DMS114 treated with DMSO at 0.1 percent for 48 hours (cell line): ENCODE measurements around the gene SNAPC4.

Source experiments
- DNase-seq: peaks from one replicate; lab custom pipeline; 2025; ENCODE audit not compliant: unreplicated experiment; lab: John Stamatoyannopoulos, UW

Gene SNAPC4

DNA sequence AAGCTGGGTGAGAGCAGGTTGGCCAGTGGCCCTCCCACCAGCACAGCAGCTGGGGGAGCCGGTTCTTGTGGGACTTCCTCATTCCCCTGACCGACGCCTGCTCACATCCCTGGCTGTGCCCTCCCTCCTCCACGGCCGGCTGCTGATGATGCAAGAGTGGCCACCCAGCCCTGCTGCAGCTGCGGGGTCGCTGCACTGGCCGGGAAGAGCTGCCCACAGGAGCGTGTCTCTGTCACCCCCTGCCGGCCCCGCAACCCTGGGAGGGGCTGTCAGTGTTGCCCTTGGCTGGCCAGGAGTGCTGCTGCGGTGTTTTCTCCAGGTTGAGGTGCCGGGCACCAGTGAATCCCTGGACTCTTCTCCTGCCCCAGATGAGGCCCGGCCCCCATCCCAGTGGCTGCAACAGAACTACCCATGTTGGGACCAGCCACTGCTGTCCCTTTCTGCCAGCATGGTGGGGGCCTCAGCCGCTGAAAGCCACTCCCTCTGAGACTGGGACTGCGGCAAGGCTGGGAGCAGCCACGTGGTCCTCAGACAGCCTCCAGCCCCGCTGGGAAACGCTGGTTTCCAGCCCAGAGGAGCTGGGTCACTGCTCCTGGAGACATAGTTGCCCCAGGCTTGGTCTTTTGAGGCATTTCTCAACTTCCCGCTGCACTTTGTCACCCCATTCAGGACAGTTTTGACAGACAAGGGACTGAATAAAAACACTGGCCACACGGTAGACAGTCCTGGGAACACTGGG, 27.2 kb downstream of the SNAPC4 start:
- DNase-seq, result no peak

DNA sequence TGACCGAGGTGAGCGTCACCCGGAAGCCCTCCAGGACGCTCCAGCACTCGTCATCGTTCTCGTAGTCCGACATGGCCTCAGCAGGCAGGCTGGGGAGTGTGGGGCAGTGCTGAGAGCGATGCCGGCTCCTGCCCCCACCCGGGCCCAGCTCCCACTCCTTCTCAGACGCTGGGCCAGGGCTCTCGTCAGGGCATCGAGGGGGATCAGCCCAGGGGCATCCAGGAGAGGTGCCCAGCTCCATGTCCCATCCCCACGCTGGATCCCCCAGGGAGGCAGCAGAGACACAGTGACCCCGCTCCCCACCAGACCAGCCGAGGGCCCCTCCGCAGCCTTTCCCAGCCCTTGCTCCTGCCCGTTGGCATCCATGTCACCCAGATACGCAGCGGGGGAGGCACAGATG, 28.0 kb downstream of the SNAPC4 start:
- no peak for DNase-seq

DNA sequence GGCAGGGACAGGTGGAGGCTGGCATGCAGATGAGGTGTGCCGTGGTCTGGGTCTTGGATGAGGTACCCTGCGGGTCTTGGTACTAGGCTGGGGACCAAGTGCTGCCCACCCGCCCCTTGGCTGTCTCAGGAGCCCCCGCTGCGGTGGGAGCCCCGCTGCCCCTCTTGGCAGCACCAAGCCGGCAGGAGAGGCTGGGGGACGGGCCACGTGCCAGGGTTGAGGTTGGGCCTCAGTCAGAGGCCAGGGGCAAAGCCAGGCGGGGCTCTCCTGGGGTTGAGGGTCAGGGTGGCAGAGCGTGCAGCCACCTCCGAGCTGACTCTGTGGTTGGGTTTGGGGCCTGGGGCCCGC, 28.5 kb downstream of the SNAPC4 start:
- no peak for DNase-seq

DNA sequence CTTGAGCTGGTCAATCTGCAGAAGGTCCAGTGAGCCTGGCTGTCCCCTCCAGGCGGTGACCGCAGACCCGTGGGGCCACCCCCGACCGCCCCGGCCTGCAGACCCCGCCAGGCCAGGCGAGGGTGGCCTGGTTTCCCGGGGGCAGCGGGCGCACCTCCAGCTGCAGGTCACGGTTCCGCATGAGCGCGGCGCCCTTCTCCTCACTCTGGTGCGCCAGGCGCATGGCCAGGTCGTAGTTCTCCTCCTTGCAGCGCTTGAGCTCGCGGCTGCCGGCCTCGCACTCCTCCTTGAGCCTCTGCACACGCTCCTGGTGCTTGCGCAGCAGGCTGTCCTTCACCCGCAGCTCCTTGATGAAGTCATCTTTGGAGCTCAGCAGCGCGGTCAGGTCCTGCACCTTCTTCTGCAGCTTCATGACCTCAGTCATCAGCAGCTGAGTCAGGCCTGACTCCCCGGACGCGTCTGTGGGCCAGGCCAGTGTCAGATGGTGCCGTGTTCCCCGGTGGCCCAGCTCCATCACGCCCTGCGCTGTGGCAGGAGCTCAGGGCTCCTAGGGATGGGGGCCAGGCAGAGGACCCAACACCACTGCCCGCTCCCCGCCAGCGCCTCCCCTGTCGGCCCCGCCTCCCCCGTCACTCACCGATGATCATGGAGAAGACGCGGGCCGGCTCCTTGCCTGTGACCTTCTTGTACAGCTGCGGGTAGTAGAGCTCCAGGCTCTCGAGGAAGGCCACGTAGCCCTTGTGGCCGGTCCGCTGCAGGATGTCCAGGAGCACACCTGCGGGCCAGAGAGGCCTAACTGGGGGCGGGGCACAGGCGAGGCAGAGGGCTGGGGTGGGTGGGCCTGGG, 29.1 kb downstream of the SNAPC4 start:
- no peak for DNase-seq

DNA sequence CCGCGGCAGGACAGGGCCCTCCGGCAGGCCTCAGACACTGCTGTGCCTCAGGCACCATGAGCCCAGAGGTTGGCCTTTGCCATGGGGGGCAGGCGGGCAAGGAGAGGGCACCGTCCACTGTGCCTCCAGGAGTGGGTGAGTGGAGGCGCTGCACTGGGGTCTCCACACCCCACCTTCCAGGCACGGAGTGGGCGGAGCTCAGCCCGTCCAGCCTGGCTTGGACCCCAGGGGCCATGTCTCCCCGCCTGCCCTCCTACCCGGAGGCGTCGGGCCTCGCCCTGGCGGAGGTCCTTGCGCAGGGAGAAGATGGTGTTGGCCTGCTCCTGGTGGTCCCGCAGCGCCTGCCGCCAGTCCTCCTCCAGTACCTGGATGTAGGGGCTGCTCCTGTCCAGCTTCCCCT, 29.9 kb downstream of the SNAPC4 start:
- no peak for DNase-seq

DNA sequence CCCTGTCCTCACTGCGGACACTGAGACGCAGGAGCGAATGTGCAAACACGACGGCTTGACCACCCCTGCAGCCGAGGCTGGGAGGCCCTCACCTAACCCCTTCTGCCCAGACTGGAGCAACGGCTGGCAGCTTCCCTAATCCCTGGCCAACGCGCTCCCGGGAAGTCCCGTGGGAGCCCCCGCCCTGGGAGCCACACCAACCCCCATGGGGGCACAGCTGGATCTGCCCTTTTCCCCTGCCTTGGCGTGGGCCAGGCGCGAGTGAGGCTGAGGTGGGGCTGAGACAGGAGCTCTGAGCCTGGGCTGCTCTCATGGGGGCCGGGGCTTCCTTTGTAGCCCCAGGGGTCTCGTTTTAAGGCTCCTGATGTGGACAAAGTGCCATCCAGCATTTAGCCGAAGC, 31.8 kb downstream of the SNAPC4 start:
- no peak for DNase-seq

DNA sequence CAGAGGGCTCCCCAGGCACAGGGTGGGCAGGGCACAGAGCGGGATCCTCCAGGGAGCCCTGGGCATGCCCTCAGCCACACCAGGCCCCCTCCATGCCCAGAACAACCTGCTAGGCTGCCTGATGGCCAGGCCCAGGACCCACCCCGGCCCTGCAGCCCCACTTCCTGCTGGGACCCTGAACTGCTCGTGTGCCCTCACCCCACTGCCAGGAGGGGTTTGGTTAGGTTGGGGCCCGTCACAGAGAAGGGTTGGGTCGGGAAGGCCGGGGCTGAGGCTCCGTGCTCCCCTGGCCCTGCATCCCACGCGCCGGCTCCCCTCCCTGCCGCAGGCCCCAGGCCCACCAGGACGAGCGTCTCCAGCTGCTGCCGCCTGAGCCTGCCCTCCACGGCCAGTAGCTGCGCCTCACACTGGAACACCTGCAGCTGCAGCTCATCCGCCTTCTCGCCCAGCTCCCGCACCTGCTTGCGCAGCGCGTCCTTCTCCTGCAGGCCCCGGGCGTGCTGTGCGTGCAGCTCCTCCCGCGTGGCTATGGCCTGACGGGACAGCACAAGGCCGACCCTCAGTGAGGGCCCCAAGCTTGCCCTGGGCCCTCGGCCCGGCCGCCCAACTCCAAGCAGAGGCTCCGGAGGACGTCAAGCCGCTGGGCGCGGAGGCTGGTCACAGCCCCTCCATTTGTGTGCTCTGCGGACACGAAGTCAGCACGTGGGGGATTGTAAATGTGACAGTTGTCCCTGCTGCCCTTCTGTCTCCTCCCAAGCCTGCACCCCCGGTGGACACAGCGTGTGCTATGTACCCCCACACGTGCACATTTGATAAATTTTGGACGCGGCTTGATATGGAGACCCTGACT, 32.4 kb downstream of the SNAPC4 start:
- no peak for DNase-seq

DNA sequence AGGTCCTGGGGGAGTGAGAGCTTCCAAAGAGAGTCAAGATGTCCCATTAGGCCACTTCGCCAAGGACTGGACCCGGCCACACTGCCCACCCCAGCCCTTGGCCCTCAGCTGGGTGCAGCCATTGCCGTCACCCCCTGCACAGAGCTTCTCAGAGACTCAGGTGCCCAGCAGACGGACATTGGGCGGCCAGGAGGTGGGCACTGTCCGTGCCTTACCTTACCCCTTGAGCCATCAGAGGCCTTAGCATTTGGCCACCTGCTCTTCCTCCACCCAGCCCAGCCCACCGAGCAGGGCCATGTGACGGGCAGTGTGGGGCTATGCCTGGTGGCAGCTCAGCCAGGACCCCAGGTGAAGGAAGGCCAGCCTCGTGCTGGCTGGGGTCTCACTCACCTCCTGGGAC, 33.1 kb downstream of the SNAPC4 start:
- DNase-seq, result no peak

DNA sequence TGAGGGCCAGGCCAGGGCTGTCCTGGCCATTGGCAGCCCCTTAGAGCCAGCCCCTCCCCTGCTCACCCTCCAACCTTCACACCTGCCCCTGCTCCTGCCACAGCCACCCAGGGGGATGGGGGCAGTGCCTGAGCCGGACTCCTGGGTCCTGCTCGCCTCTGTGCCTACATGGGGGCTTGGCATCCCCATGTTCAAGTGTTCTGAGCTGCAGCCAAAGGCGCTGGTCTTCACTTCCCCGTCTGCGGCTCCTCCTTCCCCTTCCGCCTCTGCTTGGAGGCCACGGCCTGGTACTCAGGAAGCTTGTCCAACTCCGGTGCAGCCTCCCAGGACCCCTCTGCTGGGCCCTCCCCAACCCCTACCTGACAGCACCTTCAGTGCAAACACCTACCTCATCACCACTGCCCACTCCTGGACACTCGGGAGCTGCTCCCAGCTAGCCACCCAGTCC, 34.2 kb downstream of the SNAPC4 start:
- DNase-seq, result no peak

DNA sequence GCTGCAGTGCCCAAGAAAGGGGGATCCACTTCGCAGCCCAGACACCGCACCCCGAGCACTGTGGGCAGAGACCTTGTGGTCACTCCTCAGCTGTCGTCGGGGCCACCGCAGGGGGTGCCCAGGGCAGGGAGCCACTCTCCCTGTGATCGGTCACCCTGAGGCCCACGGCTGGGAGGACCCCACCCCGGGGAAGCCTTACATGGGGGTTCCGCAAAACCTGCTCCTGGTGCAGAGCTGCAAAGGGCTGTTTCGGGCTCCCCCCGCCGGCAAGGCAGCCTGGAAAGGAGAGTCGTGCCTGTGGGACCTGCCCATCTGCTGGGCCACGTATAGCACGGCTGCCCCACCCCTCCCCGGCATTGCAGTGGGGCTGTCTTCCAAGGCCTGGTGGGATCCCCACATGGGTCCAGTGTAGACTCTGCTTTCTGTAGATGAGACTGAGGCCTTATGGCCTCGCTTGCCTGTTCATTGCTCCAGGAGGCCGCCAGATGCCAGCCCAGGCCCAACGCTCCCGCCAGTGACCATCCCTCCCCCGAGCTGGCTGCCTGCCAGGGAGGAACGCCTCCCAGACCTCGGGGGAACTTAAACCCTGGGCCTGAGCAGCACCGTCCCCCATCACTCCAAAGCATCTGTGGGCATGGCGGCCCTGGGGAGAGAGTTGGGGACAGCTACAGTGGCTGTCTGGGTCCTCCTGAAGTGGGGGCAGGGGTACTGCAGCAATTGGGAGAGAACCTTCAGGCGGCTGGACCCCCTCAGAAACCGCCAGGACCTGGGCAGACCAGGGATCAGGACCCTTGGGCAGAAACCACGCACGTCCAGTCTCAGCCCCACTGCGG, 34.8 kb downstream of the SNAPC4 start:
- no peak for DNase-seq

DNA sequence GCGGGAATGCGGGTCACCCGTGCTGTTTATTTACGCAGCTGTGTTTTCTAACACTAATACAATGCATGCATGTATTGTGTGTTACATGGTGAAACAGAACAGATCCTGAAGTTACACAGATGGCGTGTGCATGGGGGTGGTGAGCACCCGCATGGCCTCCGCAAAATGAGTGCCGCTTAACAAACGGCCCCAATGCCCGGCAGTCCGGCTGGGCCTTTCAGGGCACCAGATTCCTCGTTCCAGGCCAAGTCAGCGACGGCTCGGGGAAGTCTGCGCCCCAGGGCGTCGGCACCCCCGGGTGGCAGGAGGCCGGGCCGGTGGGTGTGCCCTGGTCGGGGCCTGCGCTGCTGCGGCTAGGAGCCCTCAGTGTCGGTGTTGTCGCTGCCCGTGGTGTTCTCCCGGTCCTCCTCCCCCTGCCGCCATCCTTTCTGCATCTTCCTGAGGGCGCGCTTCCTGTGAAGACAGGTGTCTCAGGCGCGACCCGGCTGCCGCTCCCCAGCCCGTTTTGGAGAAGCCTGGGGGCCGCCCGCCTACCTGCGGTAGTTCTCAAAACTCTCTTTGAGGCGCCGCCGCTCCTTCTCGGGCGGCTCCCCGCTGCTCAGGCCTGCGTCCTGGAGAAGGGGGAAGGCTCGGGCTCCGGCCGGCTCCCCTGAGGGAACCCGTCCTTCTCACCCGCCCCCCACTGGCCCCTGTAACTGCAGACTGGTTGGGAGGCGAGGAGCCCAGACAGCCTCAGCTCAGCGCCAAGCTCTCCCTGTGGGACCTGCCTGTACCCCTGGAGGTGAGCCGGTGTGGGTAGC, 35.8 kb downstream of the SNAPC4 start:
- DNase-seq, result no peak

DNA sequence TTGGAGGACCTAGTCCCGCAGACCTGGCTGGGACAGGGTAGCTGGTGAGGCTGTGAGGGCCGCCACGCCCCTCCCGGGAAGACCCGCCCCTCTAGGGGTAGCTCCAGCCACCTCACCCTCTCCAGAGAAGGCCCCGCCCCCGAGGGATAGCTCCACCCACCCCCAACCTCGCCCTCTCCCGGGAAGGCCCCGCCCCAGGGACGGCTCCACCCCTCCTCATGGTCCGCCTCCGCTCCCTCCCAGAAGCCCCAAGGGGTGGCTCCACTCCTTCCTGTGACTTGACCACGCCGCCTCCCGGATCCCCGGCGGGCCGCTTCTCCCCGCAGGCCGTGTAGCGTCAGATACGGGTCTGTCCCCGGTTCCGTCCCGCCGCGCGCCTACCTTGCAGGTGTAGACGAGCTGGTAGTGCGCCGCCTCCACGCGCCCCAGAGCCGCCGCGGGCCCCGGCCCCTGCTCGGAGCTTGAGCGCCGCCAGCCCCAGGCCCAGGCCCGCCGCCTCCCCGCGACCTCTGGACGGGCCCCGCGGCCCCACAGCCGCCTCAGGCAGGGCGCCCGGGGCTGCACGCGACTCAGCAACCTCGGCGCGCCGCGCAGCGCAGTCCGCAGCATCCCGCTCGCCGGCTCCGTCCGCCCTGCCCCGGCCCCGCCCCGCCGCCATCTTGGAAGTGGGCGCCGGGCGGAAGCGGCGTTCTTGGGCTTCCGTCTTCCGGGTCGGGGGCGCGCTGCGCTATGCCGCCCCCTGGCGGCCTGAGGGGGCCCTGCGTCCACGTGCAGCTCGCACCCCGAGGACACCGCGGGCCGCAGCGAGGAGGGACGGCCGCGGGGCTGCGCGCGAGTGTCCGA, 36.6 kb downstream of the SNAPC4 start, which contains the start of gene DNLZ:
Gene DNLZ, minus strand, starts transcription at position 639 of the 843 bp plus-strand sequence. Its CDS starts 30 bp downstream, at position 609.
- peak; percentile 64 for DNase-seq

DNA sequence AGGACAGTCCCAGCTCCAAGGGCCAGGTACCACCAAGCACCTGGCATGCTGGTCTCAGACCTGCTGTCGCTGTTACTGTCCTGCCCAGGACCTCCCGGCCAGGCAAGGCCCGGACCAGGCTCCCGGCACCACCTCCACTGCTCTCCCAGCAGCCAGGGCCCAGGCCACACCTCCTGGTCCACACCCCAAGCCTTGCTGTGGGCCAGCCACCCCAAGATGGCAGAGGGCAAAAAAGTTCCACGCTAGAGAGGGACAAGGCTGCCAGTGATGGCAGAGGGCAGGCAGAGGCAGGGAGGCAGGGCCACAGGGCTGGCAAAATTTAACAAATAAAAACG, 37.6 kb downstream of the SNAPC4 start:
- no peak for DNase-seq

DNA sequence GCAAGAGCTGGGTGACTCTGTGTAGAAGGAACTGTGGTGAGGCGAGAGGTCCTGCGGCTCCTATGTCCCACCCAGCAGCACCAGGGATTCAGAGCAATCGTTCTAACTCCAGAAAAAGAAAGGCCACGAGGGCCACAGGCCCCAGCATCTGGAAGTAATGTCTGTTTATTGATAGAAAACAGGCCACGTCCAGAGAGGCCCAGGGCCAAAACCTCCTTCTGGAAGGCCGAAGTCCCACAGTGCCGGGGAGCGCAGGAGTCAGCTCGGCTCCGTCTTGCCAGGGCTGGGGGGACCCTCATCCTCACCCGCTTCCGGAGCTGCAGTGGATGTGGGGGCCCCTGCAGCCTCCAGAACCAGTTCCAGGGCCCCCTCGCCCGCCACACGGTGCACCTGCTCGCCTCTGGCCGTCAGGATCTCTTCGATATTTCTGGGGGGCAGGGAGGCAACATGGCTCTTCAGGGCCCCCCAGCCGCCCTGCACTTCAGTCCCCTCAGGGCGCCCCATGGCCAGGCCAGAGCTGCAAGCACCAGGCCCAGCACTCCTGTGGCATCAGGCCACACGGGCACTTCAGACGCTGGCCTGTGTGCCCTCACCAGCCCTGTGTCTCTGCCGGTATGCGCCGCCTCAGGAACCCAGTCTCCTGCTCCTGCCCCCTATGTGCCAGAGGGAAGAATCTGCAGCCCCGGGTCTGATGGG, 38.1 kb downstream of the SNAPC4 start:
- DNase-seq, result no peak

DNA sequence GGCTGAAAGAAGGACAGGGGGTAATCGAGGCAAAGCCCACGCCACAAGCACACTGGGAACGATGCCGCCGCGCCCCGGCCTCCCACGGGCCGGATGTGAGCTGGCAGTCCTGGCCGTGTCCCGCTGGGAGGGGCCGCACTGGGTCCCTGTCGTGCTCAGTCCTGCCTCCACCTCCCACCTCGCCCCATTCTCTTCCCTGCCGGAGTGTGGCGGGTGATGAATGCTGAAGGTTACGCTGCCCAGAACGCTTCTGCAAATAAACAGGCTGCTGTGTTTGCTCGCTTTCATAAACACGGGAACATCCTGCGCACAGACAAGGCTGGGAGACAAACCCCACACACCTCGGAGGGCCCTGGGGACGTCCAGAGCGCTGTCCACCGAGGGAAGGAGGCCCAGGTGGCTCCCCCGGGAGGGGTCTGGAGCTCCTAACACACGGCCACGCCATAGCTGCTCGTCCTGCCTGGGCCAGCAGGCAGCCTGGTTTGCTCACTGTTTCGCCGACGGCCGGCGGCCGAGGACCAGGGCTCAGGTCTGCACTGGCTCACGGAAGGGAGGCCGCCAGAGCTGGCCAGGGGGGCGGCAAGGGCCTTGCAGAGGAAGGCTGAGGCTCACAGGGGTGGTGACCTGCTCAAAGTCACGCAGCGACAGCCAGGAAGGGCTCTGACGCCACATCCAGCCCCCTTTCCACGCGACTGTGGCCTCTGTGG, 38.8 kb downstream of the SNAPC4 start:
- DNase-seq, result no peak

DNA sequence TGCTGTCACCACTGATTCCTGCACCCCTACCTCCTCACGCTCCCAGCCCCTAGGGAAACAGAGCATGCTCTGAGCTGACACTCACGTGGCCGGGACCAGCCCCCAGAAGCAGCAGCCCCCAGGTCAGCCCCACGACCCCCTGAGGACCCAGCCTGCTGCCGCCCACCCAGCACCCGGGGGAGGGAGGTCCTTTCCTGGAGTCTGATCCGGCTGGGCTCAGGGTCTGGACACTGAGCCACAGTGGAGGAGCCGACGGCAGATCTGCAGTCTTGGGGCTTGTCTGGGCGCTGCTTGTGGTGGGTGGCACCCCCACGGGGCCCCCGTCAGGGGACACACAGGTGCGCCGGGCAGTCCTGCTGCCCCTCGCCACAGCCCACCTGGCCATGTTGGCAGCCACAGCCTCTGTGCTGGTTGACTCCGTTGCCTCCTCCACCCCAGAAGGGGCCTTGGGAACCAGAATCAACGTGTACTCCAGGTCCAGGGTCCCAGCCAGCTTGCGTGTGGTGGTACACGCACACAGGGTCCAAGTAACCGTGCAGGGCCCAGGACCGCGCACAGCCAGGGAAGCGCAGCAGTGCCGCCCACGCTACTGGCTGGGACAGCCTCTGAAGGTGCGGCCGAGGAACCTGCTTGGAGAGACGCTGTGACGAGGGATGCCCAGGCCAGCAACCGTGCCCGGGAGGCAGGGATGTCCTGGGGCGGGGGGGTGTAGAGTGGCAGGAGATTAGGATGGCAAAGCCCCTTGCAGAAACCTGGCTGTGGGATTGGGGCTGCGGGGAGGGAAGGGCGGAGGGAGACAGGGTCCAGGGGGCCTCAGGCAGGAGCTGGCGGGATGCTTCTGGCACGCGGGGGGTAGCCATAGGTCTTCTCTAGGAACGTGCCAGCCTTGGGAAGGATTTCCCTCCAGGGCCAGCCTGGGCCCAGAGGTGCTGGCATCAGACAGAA, 39.9 kb downstream of the SNAPC4 start:
- no peak for DNase-seq

DNA sequence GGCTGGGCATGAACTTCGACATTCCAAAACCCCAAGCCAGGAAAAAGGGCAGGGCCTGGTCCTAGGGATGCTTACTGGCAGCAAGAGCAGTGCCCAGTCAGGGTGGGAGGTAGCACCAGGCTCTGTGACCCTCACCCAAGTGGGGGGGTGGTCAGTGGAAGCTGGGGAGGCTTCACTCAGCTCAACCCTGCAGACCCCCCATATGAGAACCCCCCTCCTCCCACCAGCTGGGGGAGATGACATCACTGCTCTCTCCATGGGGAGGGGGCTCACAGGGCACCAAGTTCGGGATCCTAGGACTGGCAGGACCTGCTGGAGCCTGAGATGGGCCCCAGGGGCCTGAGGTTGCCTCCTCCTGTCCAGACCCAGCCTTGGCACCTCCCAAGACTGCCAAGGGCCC, 41.1 kb downstream of the SNAPC4 start:
- no peak for DNase-seq
